ENCODE data around the gene STK11IP. TPM values are rescaled to one million over a fixed set of nuclear protein-coding genes. Genes with fewer than 3 reads are reported as not detected.

STK11IP gene
- total and polyA plus RNA-seq, 2 of the 4 experiments (the other 2 are of a cell fraction) = 14.5 to 19.7 TPM

- H3K18ac ChIP-seq (ENCODE audit: low read depth, low read length) = no peak overlapping the region
- intact Hi-C loops (cut with micrococcal nuclease) (no loop called here), in situ Hi-C loops (cut with MboI; ENCODE audit: low sequenced_read_pairs) (no loop called here), dilution Hi-C loops (cut with HindIII; ENCODE audit: low sequenced_read_pairs, unreplicated experiment) (no loop called here)
- no peak overlapping the region for H3K56ac ChIP-seq (ENCODE audit: extremely low read depth, insufficient read depth, low read length)
- H3K27me3 ChIP-seq (ENCODE audit: control insufficient read depth, insufficient read depth, low read length) = peaks cover 6% of the 10 kb centered on the region
- DNase-seq (peak; percentile 45), ATAC-seq (ENCODE audit: low read depth) (peak; percentile 76)
- peak overlapping the region; percentile 76 for H2BK5ac ChIP-seq (ENCODE audit: low read depth, low read length, poor library complexity, severe bottlenecking)
- no peaks in the 10 kb centered on the region for H3K36me3 ChIP-seq (ENCODE audit: control insufficient read depth, insufficient read depth, low read length)
- H4K20me1 ChIP-seq (ENCODE audit: insufficient read depth, low read length) = no peaks in the 10 kb centered on the region
- ChIA-PET POLR2A (ENCODE audit: unreplicated experiment) (interaction anchor here (0.6 kb wide), 1 partner anchor 126 kb away, joined by 3 read pairs; no protein-coding TSS in a partner anchor), CTCF (interaction anchor here (1.3 kb wide), 1 partner anchor 28 kb away, joined by 4 read pairs; no protein-coding TSS in a partner anchor)
- H3K79me1 ChIP-seq (ENCODE audit: low read depth in 1 of 2, low read length in 2 of 2) = no peaks in the 10 kb centered on the region
- no peak overlapping the region for H3K23ac ChIP-seq (ENCODE audit: low read depth, low read length)
- 0 out of 3 replicates have a peak overlapping the region, but pooled peaks have one; percentile 23 for H2BK15ac ChIP-seq (ENCODE audit: low read depth, low read length)
- H2AK9ac ChIP-seq (replicated peaks; ENCODE audit: low read depth, low read length, poor library complexity) = no peak overlapping the region
- H4K8ac ChIP-seq (ENCODE audit: low read depth in 2 of 2, low read length in 2 of 2) = peak overlapping the region in 1 of 2 experiments; percentile 67; a peak in 1 of 4 replicates
- no peak overlapping the region; the same call in 1 of the 2 replicates for H3K14ac ChIP-seq (replicated peaks; ENCODE audit: low read depth, low read length)
- H3K4me3 ChIP-seq (ENCODE audit: insufficient read depth, low read depth, low read length) = no peak overlapping the region
- no peak overlapping the region; the same call in 1 of the 2 replicates for H3K4me2 ChIP-seq (ENCODE audit: low read depth, low read length)
- H4K91ac ChIP-seq (ENCODE audit: insufficient read depth, low read depth, low read length) = no peak overlapping the region; the same call in 1 of the 2 replicates
- H3K9ac ChIP-seq (ENCODE audit: low read depth, low read length) = no peak overlapping the region
- peaks cover 4% of the 10 kb centered on the region for H3K9me3 ChIP-seq (ENCODE audit: control insufficient read depth, insufficient read depth, low read length)
- BruUV-seq (replicated peaks) = no TSS peak
- no peak overlapping the region for H2AK5ac ChIP-seq (ENCODE audit: low read depth, low read length)
- peaks cover 4% of the 10 kb centered on the region; the same call in 1 of the 2 replicates for H3K4me1 ChIP-seq (ENCODE audit: control insufficient read depth, insufficient read depth, low read length)
- H2BK20ac ChIP-seq (ENCODE audit: low read depth, low read length) = no peak overlapping the region
- H2AFZ ChIP-seq (replicated peaks; ENCODE audit: low read length, poor library complexity) = no peak overlapping the region
- H3K4ac ChIP-seq (ENCODE audit: low read depth, low read length) = no peak overlapping the region; the same call in 1 of the 2 replicates
- no peak overlapping the region for H3K27ac ChIP-seq (ENCODE audit: insufficient read depth, low read length)
- H4K5ac ChIP-seq (ENCODE audit: low read depth, low read length) = peak overlapping the region; percentile 7; the same call in 1 of the 2 replicates
- peak overlapping the region; percentile 27; the same call in 1 of the 2 replicates for H2BK120ac ChIP-seq (ENCODE audit: low read depth, low read length)
- no peaks in the 10 kb centered on the region for H3K9me1 ChIP-seq (ENCODE audit: insufficient read depth, low read length)
- WGBS, 2 experiments (ENCODE audit: extremely low coverage in 2 of 2, insufficient read length in 1 of 2) = no CpG with 5 or more reads among the region's 7 CpGs
- no peak for TF ChIP-seq CTCF (conservative IDR thresholded peaks at IDR 0.05; ENCODE audit: low read depth, low read length)
- TF ChIP-seq NFE2L2 (IDR thresholded peaks at IDR 0.05; ENCODE audit: low read depth, low read length) = no peak
- no peak for TF ChIP-seq CEBPB (IDR thresholded peaks at IDR 0.05; ENCODE audit: low read depth, low read length)
- no peak for TF ChIP-seq SMC3 (IDR thresholded peaks at IDR 0.05; ENCODE audit: low read depth, low read length)
- no peak for TF ChIP-seq RCOR1 (IDR thresholded peaks at IDR 0.05; ENCODE audit: insufficient replicate concordance, low read length)
- TF ChIP-seq USF2 (IDR thresholded peaks at IDR 0.05; ENCODE audit: low read depth, low read length) = no peak
- no peak for TF ChIP-seq POLR2A (IDR thresholded peaks at IDR 0.05; ENCODE audit: low read depth, low read length)
- no peak for TF ChIP-seq MAFK (IDR thresholded peaks at IDR 0.05; ENCODE audit: low read depth, low read length)
- no peak for TF ChIP-seq MXI1 (IDR thresholded peaks at IDR 0.05; ENCODE audit: borderline replicate concordance, low read depth, low read length)
- no peak for TF ChIP-seq FOS (IDR thresholded peaks at IDR 0.05; ENCODE audit: low read depth, low read length)
- no peak for TF ChIP-seq RFX5 (IDR thresholded peaks at IDR 0.05; ENCODE audit: low read depth, low read length)
- no peak for TF ChIP-seq MAZ (IDR thresholded peaks at IDR 0.05; ENCODE audit: borderline replicate concordance, low read depth, low read length)
- TF ChIP-seq BHLHE40 (IDR thresholded peaks at IDR 0.05; ENCODE audit: low read depth, low read length) = no peak
- TF ChIP-seq CHD1 (IDR thresholded peaks at IDR 0.05; ENCODE audit: low read depth, low read length) = no peak
- TF ChIP-seq RAD21 (IDR thresholded peaks at IDR 0.05; ENCODE audit: low read length) = no peak
Measured at GRCh38 chr2:219661197-219661954, 63.7 kb downstream of the STK11IP start.

Measured in IMR-90 (cell line).